ENCODE data around the gene CAPN1. TPM values are rescaled to one million over a fixed set of nuclear protein-coding genes. Genes with fewer than 3 reads are reported as not detected.

Gene CAPN1
- total and polyA plus RNA-seq, 2 of the 13 experiments (the other 11 are each of a cell fraction or from before 2014, with no cell fraction given), result 57.3 to 82.6 TPM

- TF ChIP-seq, protein P1, sequence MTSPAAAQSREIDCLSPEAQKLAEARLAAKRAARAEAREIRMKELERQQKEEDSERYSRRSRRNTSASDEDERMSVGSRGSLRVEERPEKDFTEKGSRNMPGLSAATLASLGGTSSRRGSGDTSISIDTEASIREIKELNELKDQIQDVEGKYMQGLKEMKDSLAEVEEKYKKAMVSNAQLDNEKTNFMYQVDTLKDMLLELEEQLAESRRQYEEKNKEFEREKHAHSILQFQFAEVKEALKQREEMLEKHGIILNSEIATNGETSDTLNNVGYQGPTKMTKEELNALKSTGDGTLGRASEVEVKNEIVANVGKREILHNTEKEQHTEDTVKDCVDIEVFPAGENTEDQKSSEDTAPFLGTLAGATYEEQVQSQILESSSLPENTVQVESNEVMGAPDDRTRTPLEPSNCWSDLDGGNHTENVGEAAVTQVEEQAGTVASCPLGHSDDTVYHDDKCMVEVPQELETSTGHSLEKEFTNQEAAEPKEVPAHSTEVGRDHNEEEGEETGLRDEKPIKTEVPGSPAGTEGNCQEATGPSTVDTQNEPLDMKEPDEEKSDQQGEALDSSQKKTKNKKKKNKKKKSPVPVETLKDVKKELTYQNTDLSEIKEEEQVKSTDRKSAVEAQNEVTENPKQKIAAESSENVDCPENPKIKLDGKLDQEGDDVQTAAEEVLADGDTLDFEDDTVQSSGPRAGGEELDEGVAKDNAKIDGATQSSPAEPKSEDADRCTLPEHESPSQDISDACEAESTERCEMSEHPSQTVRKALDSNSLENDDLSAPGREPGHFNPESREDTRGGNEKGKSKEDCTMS (CRISPR knock-in tag; conservative IDR thresholded peaks at IDR 0.05), result no peak
- TF ChIP-seq ZNF264 (CRISPR knock-in tag; IDR thresholded peaks at IDR 0.05), result no peak
- no peak for TF ChIP-seq BRF2 (CRISPR knock-in tag; IDR thresholded peaks at IDR 0.05)
- no peak for TF ChIP-seq ZNF552 (CRISPR knock-in tag; IDR thresholded peaks at IDR 0.05; ENCODE audit: borderline replicate concordance)
- no peak for TF ChIP-seq ZBTB1 (CRISPR knock-in tag; IDR thresholded peaks at IDR 0.05; ENCODE audit: borderline replicate concordance)
- TF ChIP-seq, protein P2, sequence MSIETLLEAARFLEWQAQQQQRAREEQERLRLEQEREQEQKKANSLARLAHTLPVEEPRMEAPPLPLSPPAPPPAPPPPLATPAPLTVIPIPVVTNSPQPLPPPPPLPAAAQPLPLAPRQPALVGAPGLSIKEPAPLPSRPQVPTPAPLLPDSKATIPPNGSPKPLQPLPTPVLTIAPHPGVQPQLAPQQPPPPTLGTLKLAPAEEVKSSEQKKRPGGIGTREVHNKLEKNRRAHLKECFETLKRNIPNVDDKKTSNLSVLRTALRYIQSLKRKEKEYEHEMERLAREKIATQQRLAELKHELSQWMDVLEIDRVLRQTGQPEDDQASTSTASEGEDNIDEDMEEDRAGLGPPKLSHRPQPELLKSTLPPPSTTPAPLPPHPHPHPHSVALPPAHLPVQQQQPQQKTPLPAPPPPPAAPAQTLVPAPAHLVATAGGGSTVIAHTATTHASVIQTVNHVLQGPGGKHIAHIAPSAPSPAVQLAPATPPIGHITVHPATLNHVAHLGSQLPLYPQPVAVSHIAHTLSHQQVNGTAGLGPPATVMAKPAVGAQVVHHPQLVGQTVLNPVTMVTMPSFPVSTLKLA (IDR thresholded peaks at IDR 0.05), result no peak
- TF ChIP-seq, protein P3, sequence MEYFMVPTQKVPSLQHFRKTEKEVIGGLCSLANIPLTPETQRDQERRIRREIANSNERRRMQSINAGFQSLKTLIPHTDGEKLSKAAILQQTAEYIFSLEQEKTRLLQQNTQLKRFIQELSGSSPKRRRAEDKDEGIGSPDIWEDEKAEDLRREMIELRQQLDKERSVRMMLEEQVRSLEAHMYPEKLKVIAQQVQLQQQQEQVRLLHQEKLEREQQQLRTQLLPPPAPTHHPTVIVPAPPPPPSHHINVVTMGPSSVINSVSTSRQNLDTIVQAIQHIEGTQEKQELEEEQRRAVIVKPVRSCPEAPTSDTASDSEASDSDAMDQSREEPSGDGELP (IDR thresholded peaks at IDR 0.05; ENCODE audit: borderline replicate concordance, low read depth), result no peak
- no peak for TF ChIP-seq RBM22 (optimal IDR thresholded peaks at IDR 0.05; ENCODE audit: low read length)
- no peak for TF ChIP-seq ATF7-NPFF (CRISPR knock-in tag; IDR thresholded peaks at IDR 0.05; ENCODE audit: low read depth)
- TF ChIP-seq ZNF710 (CRISPR knock-in tag; IDR thresholded peaks at IDR 0.05; ENCODE audit: borderline replicate concordance), result no peak
- TF ChIP-seq ZNF790 (CRISPR knock-in tag; IDR thresholded peaks at IDR 0.05; ENCODE audit: borderline replicate concordance), result no peak
- no peak for TF ChIP-seq DR1 (CRISPR knock-in tag; IDR thresholded peaks at IDR 0.05)
- no peak for TF ChIP-seq MXI1 (IDR thresholded peaks at IDR 0.05; ENCODE audit: borderline replicate concordance, low read depth, low read length)
- TF ChIP-seq ZNF501 (CRISPR knock-in tag; IDR thresholded peaks at IDR 0.05), result peak; percentile 72
- no peak for TF ChIP-seq ATF4 (CRISPR knock-in tag; IDR thresholded peaks at IDR 0.05)
- no peak for TF ChIP-seq RBFOX2 (IDR thresholded peaks at IDR 0.05; ENCODE audit: low read depth, low read length)
- TF ChIP-seq NPAS2 (CRISPR knock-in tag; IDR thresholded peaks at IDR 0.05; ENCODE audit: borderline replicate concordance), result no peak
- TF ChIP-seq NONO (IDR thresholded peaks at IDR 0.05), result no peak
- TF ChIP-seq NONO (CRISPR knock-in tag; conservative IDR thresholded peaks at IDR 0.05), result 0 out of 2 replicates have a peak, but pooled peaks have one; percentile 36
Measured at GRCh38 chr11:65182258-65183170, 786 bp downstream of the CAPN1 start (continued).
